GM23338 (cell line): ENCODE results near the gene GALNT16. TPM values are rescaled to one million over a fixed set of nuclear protein-coding genes. Genes with fewer than 3 reads are reported as not detected.

ENCODE experiments used
- ATAC-seq: fragments of 200-7000 bp; cut with Tn5 transposase; 3 replicates; pipeline ENCODE4 v1.9.1; 2020
- DNase-seq: peaks from one replicate; pipeline ENCODE4 v3.0.0-alpha.2; 2015; ENCODE audit warnings: low spot score
- H2AFZ ChIP-seq: fragments of 200-600 bp; sonication (generic); 2 replicates; pipeline ENCODE4 v1.8.0; 2016; ENCODE audit warnings: antibody characterized with exemption, mild to moderate bottlenecking, moderate library complexity
- H3F3A ChIP-seq: fragments of 200-600 bp; sonication (generic); replicated peaks from 2 replicates; pipeline ENCODE4 v1.8.0; 2017; ENCODE audit warnings: antibody characterized with exemption, mixed run types, low read depth
- H3K27ac ChIP-seq: fragments of 200-600 bp; sonication (generic); 2 replicates; pipeline ENCODE4 v1.6.1; 2016; ENCODE audit warnings: low read depth
- H3K27me3 ChIP-seq: fragments of 200-600 bp; sonication (generic); 2 replicates; pipeline ENCODE4 v1.8.0; 2016; ENCODE audit warnings: mild to moderate bottlenecking, mixed run types, moderate library complexity; ENCODE audit not compliant: insufficient read depth
- H3K36me3 ChIP-seq: fragments of 200-600 bp; sonication (generic); 2 replicates; pipeline ENCODE4 v1.8.0; 2016; ENCODE audit warnings: mild to moderate bottlenecking; ENCODE audit not compliant: insufficient read depth
- H3K4me1 ChIP-seq: fragments of 200-600 bp; sonication (generic); 2 replicates; pipeline ENCODE4 v1.8.0; 2016; ENCODE audit warnings: mild to moderate bottlenecking, moderate library complexity; ENCODE audit not compliant: insufficient read depth
- H3K4me2 ChIP-seq: fragments of 200-600 bp; sonication (generic); 2 replicates; pipeline ENCODE4 v1.7.1; 2017; ENCODE audit warnings: mixed run types
- H3K4me3 ChIP-seq: fragments of 200-600 bp; sonication (generic); 2 replicates; pipeline ENCODE4 v1.6.1; 2016; ENCODE audit warnings: mixed run types
- H3K79me2 ChIP-seq: fragments of 200-600 bp; sonication (generic); replicated peaks from 2 replicates; pipeline ENCODE4 v1.8.0; 2017; ENCODE audit warnings: mild to moderate bottlenecking; ENCODE audit not compliant: insufficient read depth
- H3K9me2 ChIP-seq: fragments of 200-600 bp; sonication (generic); 2 replicates; pipeline ENCODE4 v1.8.0; 2017; ENCODE audit not compliant: insufficient read depth
- H4K20me1 ChIP-seq: fragments of 200-600 bp; sonication (generic); replicated peaks from 2 replicates; pipeline ENCODE4 v1.8.0; 2017; ENCODE audit warnings: mild to moderate bottlenecking; ENCODE audit not compliant: insufficient read depth
- H3K27ac Mint-ChIP-seq: 2 replicates; pipeline ENCODE4 v1.8.0; 2020; ENCODE audit warnings: inconsistent platforms, mild to moderate bottlenecking, moderate library complexity, mixed read lengths
- H3K27me3 Mint-ChIP-seq: 3 replicates; pipeline ENCODE4 v1.8.0; 2022; ENCODE audit warnings: low read depth, mild to moderate bottlenecking, moderate library complexity, mixed read lengths, inconsistent platforms; ENCODE audit not compliant: insufficient read depth, poor library complexity
- H3K36me3 Mint-ChIP-seq: 3 replicates; pipeline ENCODE4 v1.8.0; 2021; ENCODE audit warnings: low read depth, mild to moderate bottlenecking, inconsistent platforms, moderate library complexity, mixed read lengths
- H3K4me1 Mint-ChIP-seq: 3 replicates; pipeline ENCODE4 v1.8.0; 2020; ENCODE audit warnings: mild to moderate bottlenecking, inconsistent platforms, mixed read lengths
- H3K4me3 Mint-ChIP-seq: 3 replicates; pipeline ENCODE4 v1.8.0; 2021; ENCODE audit warnings: moderate library complexity, mild to moderate bottlenecking, inconsistent platforms, mixed read lengths
- H3K9me3 Mint-ChIP-seq: 3 replicates; pipeline ENCODE4 v1.8.0; 2020; ENCODE audit warnings: moderate library complexity, mild to moderate bottlenecking, inconsistent platforms, mixed read lengths
- CREB1 ChIP-seq: fragments of 250-450 bp; sonication (Bioruptor Pico); IDR thresholded peaks from 2 replicates; pipeline ENCODE4 v1.5.0; 2020; ENCODE audit warnings: low read depth, mild to moderate bottlenecking, moderate library complexity
- CTCF ChIP-seq, 2 experiments: fragments of 200-600 bp in 1 of 2; sonication (generic) in 1 of 2; conservative IDR thresholded peaks; 2 replicates each; pipeline versions ENCODE4 v1.5.1 to v1.6.1; 2016 to 2017; ENCODE audit warnings: antibody characterized with exemption in 2 of 2, low read depth in 2 of 2, mild to moderate bottlenecking in 2 of 2, moderate library complexity in 1 of 2
- ETS1 ChIP-seq: IDR thresholded peaks from 2 replicates; pipeline ENCODE4 v1.6.1; 2016; ENCODE audit warnings: antibody characterized with exemption
- EZH2 ChIP-seq: fragments of 200-600 bp; sonication (generic); IDR thresholded peaks from one replicate; pipeline ENCODE4 v1.8.0; 2017; ENCODE audit warnings: antibody characterized with exemption, mild to moderate bottlenecking, low read depth; ENCODE audit not compliant: unreplicated experiment
- EZH2phosphoT487 ChIP-seq: fragments of 200-600 bp; sonication (generic); IDR thresholded peaks from one replicate; pipeline ENCODE4 v1.8.1; 2018; ENCODE audit warnings: antibody characterized with exemption; ENCODE audit not compliant: unreplicated experiment
- JUNB ChIP-seq: IDR thresholded peaks from one replicate; pipeline ENCODE4 v1.6.1; 2016; ENCODE audit warnings: antibody characterized with exemption; ENCODE audit not compliant: unreplicated experiment
- NANOG ChIP-seq: IDR thresholded peaks from 2 replicates; pipeline ENCODE4 v1.6.1; 2016; ENCODE audit warnings: antibody characterized with exemption, borderline replicate concordance
- POLR2AphosphoS5 ChIP-seq: IDR thresholded peaks from 2 replicates; pipeline ENCODE4 v1.6.1; 2016; ENCODE audit warnings: antibody characterized with exemption, low read depth
- REST ChIP-seq: IDR thresholded peaks from one replicate; pipeline ENCODE4 v1.6.1; 2018; ENCODE audit warnings: antibody characterized with exemption; ENCODE audit not compliant: unreplicated experiment
- STAT1 ChIP-seq: IDR thresholded peaks from one replicate; pipeline ENCODE4 v1.6.1; 2016; ENCODE audit warnings: antibody characterized with exemption; ENCODE audit not compliant: unreplicated experiment
- ZNF114 ChIP-seq: fragments of 250-450 bp; sonication (Bioruptor Pico); IDR thresholded peaks from 2 replicates; pipeline ENCODE4 v1.5.0; 2020; ENCODE audit warnings: mild to moderate bottlenecking, moderate library complexity
- ZNF331 ChIP-seq: fragments of 250-450 bp; sonication (Bioruptor Pico); IDR thresholded peaks from 2 replicates; pipeline ENCODE4 v1.5.0; 2020; ENCODE audit warnings: low read depth, mild to moderate bottlenecking, moderate library complexity
- ZNF462 ChIP-seq: fragments of 250-450 bp; sonication (Bioruptor Pico); IDR thresholded peaks from 2 replicates; pipeline ENCODE4 v1.5.0; 2020; ENCODE audit warnings: mild to moderate bottlenecking, moderate library complexity
- polyA plus RNA-seq: library from polyadenylated mRNA; unstranded; fragments of >200 nt; fragmentation: Nextera tagmentation; extraction: Ambion mirVana; gene quantifications from 2 replicates; pipeline ENCODE4 v1.2.1, GENCODE V29; 2016
- total RNA-seq: library from RNA; depleted of rRNA; stranded (reverse); fragments of >200 nt; shearing (Covaris generic); gene quantifications from 2 replicates; pipeline ENCODE4 v1.2.3, GENCODE V29; 2014

Gene GALNT16
- total and polyA plus RNA-seq, 2 experiments from 2014 or later: 1.5 to 2.9 TPM

- Histone ChIP-seq H3K27me3 (no peaks in the 10 kb centered on the region), H3K4me1 (no peaks in the 10 kb centered on the region), H4K20me1 (no peaks in the 10 kb centered on the region), H3K79me2 (no peaks in the 10 kb centered on the region), H3K36me3 (no peaks in the 10 kb centered on the region), H3K4me3 (no peak overlapping the region), H3K27ac (no peak overlapping the region), H3K9me2 (no peaks in the 10 kb centered on the region), H2AFZ (no peak overlapping the region), H3K4me2 (no peak overlapping the region), H3F3A (no peaks in the 10 kb centered on the region)
- TF ChIP-seq POLR2AphosphoS5 (no peak), ETS1 (no peak), ZNF331 (CRISPR knock-in tag) (no peak), ZNF114 (CRISPR knock-in tag) (no peak), CTCF (conservative IDR thresholded peaks at IDR 0.05; ENCODE audit: low read depth in 2 of 2) (no peak), EZH2 (no peak), ZNF462 (no peak), JUNB (no peak), EZH2phosphoT487 (no peak), REST (no peak), CREB1 (CRISPR knock-in tag) (no peak), NANOG (no peak), STAT1 (no peak)
- DNase-seq: no peak
- H3K4me3 Mint-ChIP-seq: no peak overlapping the region
- H3K4me1 Mint-ChIP-seq: peaks cover 4% of the 10 kb centered on the region
- ATAC-seq: no peak
- peaks cover 1% of the 10 kb centered on the region for H3K27me3 Mint-ChIP-seq
- no peaks in the 10 kb centered on the region for H3K9me3 Mint-ChIP-seq
- no peaks in the 10 kb centered on the region for H3K36me3 Mint-ChIP-seq
- no peak overlapping the region for H3K27ac Mint-ChIP-seq
These were observed 8.8 kb downstream of the GALNT16 start for GRCh38 chr14:69268763-69269162.
